ENCODE measurements around the gene MYLK.

MYLK gene

GRCh38 chr3:123871946-123872345, 12.2 kb downstream of the MYLK start:
- DNase-seq = no peak

GRCh38 chr3:123870033-123870432, 14.1 kb downstream of the MYLK start:
- peak; percentile 57 for DNase-seq

- DNase-seq = no peak
Measured at GRCh38 chr3:123869165-123869564, 15.0 kb downstream of the MYLK start.

GRCh38 chr3:123864706-123865105, 19.4 kb downstream of the MYLK start:
- DNase-seq = no peak

GRCh38 chr3:123862152-123862551, 22.0 kb downstream of the MYLK start:
- DNase-seq = no peak

GRCh38 chr3:123861081-123861836, 22.9 kb downstream of the MYLK start:
- no peak for DNase-seq

GRCh38 chr3:123859177-123859576, 25.0 kb downstream of the MYLK start:
- no peak for DNase-seq

GRCh38 chr3:123854905-123855304, 29.2 kb downstream of the MYLK start:
- peak; percentile 39 for DNase-seq

- DNase-seq = no peak
Measured at GRCh38 chr3:123853686-123854372, 30.3 kb downstream of the MYLK start.

- DNase-seq = no peak
Measured at GRCh38 chr3:123847209-123847608, 36.9 kb downstream of the MYLK start.

GRCh38 chr3:123843668-123844067, 40.5 kb downstream of the MYLK start:
- DNase-seq = no peak

GRCh38 chr3:123842711-123843110, 41.4 kb downstream of the MYLK start:
- no peak for DNase-seq

- no peak for DNase-seq
Measured at GRCh38 chr3:123841476-123842238, 42.5 kb downstream of the MYLK start.

- DNase-seq = no peak
Measured at GRCh38 chr3:123840961-123841360, 43.2 kb downstream of the MYLK start.

GRCh38 chr3:123837858-123838257, 46.3 kb downstream of the MYLK start:
- no peak for DNase-seq

- DNase-seq = no peak
Measured at GRCh38 chr3:123834631-123835030, 49.5 kb downstream of the MYLK start.

GRCh38 chr3:123833398-123833785, 50.7 kb downstream of the MYLK start:
- DNase-seq = no peak

- no peak for DNase-seq
Measured at GRCh38 chr3:123832692-123833397, 51.3 kb downstream of the MYLK start.

GRCh38 chr3:123831420-123831819, 52.7 kb downstream of the MYLK start:
- DNase-seq = no peak

- DNase-seq = no peak
Measured at GRCh38 chr3:123821920-123822319, 62.2 kb downstream of the MYLK start.

GRCh38 chr3:123819949-123820348, 64.2 kb downstream of the MYLK start:
- no peak for DNase-seq

- DNase-seq = no peak
Measured at GRCh38 chr3:123818921-123819429, 65.2 kb downstream of the MYLK start.

Measured in activated CD4-positive, alpha-beta T cell treated with anti-CD3 and anti-CD28 coated beads, Interleukin-10, Interleukin-2, amounts not matched to agents 100 ng/mL and 50 ng/mL, durations not matched to agents 16 hours and 8 hours (primary cell).